ENCODE results near the gene IFNL1.
"Not testable (repeated sequence)": the region's sequence is repeated elsewhere in the genome, so short reads cannot be mapped to it uniquely, and the experiment has no call there.

IFNL1 gene

DNA sequence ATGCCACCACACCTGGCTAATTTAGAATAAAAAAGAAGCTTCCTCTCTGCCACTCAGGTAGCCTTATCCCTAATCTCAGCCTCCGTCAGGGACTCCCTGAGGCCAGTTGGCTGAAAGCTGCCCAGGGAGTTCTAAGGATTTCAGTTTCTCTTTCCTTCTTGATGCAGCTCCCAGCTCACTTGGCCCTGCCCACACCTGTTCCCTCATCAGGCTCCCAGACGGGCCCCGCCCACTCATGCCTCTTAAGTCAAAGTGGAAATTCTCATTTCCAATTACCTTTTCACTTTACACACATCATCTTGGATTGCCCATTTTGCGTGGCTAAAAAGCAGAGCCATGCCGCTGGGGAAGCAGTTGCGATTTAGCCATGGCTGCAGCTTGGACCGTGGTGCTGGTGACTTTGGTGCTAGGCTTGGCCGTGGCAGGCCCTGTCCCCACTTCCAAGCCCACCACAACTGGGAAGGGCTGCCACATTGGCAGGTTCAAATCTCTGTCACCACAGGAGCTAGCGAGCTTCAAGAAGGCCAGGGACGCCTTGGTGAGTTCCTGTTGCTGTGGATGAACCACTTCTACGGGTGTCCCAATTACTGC lies at the start of gene IFNL1:
Gene IFNL1 (plus strand): TSS at position 353 of the 591 bp plus-strand sequence. CDS start 15 bp downstream, at position 368.
- DNase-seq, result no peak

DNA sequence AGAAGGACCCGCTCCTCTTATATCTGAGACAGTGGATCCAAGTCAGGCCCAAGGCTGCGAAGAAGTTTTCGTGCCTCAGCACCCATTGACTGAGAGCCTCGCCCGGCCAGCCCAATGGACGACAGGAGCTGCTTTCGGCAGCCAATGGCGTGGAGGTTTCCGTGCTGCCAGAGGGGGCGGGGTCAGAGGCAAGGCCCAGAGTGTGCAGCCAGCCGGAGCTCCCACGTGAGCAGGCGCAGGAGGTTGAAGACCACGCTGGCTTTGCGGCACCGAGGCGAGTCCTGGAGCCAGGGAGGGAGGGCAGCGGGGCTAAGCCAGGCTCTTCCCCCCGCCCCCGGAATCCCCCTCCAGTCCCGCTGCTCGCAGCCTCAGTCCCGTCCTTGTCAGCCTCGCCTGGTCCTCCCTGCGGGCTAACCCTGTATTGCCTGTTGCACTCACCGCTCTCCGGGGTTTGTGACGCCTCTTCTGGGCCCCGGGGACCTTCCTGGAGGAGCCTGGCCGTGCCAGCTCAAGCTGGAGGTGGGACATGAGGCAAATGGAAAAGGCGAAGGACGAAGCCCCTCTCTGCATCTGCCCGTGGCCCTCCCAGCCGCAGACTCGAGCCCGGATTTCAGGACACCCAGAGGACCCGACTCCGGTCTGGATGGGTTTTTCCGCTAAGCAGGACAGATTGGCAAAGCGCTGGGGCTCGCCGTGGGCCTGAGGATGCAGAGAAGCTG lies 49.1 kb upstream of the IFNL1 start:
- DNase-seq, result peak; percentile 54

DNA sequence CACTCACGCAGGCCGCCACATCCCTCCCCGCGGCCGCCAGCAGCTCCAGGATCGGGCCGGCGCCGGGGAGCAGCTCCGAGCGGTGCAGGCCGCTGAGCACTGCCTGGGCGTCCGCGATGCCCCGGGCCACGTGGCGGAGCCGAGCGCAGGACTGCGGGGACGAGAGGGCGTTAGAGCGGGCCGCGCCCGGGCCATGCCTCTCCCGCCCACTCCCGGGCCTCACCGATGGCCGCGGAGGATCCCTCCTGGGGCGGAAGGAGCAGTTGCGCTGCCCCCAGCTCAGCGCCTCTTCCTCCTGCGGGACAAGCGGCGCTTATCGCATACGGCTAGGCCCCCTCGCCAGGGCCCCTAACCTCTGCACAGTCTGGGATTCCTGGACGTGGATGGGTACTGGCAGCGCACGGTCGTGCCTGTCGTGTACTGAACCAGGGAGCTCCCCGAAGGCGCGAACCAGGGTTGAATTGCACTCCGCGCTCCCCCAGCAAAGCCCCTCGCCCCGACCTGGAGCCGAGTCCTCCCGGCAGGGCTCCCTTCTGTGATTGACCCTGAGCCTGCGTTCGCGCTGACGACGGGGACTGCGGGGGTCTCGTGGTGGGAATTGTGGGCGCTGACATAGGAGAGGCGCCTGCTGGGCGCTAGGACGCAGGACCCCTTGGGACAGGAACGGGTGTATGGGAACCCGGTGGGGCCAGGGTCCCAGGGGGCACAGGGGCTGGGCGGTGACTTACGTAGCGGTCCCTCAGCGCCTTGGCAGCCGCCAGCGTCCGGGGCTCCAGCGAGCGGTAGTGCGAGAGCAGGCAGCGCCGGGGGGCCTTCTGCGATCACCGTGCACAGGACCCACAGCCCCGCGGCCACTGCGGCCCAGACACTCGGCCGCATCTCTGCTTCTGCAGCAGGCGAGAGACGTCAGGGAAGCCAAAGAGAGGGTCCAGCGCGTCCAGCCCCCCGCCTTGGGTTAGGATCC lies 48.2 kb upstream of the IFNL1 start:
- DNase-seq, result peak; percentile 21

DNA sequence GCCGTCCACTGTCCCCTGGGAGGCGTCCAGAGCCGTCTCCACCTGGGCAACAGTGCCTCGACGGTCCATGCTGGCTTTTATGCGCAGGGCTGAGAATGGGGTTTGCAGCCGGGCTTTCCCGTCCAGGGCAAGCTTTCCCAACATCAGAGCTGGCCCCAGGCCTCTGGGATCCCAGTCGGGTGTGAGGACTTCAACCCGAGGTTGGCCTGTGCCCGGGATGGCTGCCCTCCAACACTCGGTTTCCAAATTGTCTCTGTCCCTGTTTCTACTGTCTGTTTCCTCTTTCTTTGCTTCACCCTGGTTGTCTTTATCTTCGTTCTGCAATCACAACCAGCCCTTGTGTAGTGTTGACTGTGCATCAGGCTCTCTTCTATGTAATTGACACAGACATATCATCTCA lies 47.4 kb upstream of the IFNL1 start, which contains the start of gene IFNL4:
Gene IFNL4 (minus strand): TSS at position 51 of the 400 bp plus-strand sequence.
- no peak for DNase-seq

DNA sequence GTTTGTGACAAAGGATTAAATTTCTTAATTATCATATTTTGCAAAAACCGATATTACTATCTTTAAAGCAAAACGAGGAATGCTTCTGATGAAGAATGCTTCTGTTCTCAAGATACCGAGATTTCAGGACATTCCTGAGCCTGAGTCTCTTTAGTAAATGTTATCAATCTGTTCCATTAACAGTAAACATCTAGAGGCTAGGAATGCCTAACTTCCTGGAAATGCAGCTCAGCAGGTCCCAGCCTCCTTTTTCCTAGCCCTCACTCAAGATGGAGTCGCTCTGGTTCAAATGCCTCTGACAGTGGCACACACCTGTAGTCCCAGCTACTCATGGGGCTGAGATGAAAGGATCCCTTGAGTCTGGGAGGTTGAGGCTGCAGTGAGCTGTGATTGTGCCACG lies 45.1 kb upstream of the IFNL1 start:
- no peak for DNase-seq

DNA sequence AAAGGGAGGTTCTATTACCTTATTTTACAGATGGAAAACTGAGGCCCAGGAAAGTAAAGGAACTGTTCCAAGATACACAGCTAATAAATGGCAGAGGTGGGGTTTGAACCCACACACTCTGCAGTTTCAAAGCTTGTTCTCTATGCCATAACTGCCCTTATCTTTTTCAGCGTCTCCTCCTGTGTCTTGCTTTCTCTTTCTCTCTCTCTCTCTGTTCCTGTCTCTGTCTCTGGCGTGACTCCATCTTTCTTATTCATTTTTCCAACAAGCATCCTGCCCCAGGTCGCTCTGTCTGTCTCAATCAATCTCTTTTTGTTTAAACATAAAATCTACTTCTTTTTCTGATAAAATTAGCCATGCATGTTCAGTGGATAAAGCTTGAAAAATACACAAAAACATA lies 44.4 kb upstream of the IFNL1 start:
- no peak for DNase-seq

DNA sequence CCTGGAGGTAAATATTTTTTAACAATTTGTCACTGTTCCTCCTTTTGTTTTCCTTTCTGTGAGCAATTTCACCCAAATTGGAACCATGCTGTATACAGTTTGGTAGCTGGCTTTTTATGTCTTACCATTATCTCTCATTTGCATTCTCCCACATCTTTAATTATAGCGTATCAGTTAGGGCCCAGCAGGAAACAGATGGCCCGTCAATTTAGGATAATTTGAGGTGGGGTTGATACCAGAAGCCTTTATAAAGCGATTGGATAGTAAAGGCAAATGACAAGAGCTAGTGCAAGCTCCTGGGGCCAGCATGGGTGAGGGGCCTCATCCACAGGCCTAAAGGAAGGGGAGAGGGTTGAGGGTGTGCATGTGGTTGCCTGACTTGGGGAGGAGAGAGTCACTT lies 43.7 kb upstream of the IFNL1 start:
- DNase-seq, result no peak

DNA sequence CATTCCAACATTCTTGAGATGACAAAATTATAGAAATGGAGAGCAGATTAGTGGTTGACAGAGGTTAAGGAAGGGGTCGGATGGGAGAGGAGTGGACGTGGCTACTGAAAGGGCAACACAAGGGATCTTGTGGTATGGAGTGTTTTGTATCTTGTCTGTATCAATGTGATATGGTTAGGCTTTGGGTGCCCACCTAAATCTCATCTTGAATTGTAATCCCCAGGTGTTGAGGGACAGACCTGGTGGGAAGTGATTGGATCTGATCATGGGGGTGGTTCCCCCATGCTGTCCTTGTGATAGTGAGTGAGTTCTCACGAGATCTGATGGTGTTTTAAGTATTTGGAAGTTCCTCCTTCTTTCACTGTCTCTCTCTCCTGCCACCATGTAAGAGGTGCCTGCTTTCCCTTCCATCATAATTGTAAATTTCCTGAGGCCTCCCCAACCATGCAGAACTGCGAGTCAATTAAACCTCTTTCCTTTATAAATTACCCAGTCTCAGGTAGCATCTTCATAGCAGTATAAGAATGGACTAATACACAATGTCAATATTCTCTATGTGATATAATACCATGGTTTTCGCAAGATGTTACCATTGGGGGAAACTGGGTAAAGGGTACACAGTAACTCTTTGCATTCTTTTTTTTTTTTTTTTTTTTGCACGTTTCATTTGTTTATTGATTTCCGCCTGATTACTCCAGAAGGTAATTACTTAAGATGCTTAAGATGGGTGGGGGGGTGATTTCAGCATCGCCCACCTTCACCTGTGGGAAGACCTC lies 42.6 kb upstream of the IFNL1 start:
- DNase-seq, result no peak

DNA sequence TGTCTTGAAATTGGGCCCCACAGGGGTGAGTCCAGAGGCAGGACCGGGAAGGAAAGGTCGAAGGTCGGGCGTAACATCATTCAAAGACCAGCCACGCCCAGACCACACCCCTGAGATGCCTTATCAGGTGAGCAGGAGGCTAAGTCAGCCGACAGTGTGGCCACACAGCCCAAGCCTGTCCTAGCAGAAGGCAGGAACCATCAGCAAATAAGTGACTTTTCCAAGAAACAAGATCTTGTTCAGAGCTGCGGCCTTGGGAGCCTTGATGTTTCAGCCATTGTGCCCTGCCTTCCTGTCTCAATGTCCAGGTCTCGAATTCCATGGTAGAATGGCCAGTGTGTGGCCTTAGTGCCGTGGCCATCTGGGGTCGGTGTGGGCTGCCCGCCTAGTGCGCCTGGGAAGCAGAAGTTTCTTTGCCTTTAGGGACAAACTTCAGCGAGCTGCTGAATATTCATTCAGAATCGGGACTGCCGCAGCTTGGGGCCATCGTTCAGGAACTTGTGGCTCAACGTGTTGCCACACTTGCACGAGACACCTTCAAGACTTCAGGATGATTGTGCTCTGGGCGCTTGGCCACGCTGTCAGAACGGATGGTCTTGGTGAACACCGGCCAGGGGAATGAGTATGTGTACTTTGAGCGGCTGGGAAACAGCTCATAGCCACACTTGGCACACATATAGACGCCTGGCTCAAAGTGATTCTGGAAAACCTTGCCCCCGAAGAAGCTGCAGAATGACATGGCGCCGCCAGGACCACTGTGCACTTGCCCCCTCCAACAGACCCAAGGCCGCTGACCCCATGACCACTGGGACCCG lies 41.5 kb upstream of the IFNL1 start:
- DNase-seq, result no peak

DNA sequence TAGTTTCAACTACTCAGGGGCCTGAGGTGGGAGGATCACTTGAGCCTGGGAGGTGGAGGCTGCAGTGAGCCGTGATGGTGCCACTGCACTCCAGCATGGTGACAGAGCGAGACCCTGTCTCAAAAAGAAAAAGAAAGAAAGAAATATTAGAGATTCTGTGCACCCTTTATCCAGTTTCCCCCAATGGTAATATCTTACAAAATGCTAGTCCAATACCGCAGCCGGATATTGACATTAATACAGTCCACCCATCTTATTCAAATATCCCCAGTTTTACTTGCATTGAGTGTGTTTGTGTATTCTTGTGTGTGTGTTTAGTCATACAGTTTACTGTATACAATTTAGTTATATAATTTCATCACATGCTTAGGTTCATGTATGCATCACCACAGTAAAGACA lies 39.0 kb upstream of the IFNL1 start:
- DNase-seq, result no peak

DNA sequence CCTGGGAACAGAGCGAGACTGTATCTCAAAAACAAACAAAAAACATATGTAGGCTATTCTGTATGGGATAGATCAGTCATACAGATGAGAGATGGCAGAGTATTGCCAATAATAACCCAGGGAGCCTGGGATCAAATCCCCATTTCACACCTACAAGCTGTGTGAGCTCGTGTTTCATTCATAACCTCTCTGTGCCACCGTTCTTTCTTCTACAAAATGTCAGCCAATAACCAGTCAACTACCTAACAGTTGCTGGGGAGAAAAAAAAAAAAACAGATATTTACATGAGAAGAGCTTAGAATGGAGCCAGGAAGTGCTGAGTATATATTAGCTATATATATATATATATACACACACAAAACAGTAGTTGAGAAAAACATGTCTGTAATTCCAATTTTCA lies 34.5 kb upstream of the IFNL1 start:
- DNase-seq, result no peak

DNA sequence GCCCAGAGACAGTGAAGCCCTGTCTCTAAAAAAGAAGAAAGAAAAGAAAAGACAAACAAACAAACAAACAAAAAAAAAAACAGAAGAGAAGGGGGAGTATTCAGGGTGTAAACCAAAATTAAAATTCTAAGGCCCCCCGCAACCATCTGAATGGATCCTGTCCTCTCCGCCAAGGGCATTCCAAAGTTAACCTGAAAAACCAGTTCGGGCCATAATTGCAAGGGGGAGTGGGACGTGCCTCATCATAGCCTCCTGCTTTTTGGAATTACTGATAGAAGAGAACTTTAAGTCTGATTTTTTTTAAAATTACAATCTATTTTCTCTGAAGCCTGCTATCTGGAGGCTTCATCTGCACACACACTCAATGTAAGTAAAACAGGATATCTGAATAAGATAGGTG lies 33.7 kb upstream of the IFNL1 start:
- DNase-seq, result no peak

DNA sequence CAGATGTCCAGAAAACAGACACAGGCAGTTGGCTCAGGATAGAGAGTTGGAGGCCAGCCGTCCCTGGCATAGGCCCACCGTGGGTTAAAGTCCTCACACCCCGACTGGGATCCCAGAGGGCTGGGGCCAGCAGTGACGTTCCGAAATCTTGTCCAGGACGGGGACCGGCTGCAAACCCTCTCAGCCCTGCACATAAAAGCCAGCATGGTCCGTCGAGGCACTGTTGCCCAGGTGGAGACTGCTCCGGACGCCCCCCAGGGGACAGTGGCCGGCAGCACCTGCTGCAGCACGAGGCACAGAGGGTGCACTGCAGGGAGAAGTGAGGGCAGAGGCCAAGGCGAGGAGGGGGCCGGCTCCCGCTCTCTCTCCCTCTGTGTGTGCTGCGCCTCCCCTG lies 32.3 kb upstream of the IFNL1 start:
- no peak for DNase-seq

DNA sequence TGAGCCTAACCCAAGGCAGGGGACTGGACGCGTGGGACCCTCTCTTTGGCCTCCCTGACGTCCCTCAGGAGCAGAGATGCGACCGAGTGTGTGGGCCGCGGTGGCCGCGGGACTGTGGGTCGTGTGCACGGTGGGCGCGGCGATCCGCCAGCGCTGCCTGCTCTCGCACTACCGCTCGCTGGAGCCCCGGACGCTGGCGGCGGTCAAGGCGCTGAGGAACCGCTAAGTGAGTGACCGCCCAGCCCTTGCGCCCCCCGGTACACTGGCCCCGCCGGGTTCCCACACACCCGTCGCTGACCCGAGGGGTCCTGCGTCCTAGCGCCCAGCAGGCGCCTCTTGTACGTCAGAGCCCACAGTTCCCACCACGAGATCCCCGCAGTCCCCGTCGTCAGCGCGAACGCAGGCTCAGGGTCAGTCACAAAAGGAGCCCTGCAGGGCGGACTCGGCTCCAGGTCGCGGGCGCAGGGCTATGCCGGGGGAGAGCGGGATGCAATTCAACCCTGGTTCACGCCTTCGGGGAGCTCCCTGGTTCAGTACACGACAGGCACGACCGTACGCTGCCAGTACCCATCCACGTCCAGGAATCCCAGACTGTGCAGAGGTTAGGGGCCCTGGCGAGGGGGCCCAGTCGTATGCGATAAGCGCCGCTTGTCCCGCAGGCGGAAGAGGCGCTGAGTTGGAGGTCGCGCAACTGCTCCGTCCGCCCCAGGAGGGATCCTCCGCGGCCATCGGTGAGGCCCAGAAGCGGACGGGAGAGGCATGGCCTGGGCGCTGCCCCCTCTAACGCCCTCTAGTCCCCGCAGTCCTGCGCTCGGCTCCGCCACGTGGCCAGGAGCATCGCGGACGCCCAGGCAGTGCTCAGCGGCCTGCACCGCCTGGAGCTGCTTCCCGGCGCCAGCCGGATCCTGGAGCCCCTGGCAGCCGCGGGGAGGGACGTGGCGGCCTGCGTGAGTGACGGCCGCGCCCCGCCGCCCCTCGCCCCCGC lies 31.6 kb upstream of the IFNL1 start:
- DNase-seq, result no peak

DNA sequence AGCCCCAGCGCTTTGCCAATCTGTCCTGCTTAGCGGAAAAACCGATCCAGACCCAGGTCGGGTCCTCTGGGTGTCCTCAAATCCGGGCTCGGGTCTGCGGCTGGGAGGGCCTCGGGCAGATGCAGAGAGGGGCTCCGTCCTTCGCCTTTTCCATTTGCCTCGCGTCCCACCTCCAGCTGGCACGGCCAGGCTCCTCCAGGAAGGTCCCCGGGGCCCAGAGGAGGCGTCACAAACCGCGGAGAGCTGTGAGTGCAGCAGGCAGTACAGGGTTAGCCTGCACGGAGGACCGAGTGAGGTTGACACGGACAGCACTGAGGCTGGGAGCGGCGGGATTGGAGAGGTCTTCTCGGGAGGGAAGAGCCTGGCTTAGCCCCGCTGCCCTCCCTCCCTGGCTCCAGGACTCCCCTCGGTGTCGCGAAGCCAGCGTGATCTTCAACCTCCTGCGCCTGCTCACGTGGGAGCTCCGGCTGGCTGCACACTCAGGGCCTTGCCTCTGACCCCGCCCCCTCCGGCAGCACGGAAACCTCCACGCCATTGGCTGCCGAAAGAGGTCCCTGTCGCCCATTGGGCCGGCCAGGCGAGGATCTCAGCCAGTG lies 30.8 kb upstream of the IFNL1 start:
- DNase-seq, result peak; percentile 37

DNA sequence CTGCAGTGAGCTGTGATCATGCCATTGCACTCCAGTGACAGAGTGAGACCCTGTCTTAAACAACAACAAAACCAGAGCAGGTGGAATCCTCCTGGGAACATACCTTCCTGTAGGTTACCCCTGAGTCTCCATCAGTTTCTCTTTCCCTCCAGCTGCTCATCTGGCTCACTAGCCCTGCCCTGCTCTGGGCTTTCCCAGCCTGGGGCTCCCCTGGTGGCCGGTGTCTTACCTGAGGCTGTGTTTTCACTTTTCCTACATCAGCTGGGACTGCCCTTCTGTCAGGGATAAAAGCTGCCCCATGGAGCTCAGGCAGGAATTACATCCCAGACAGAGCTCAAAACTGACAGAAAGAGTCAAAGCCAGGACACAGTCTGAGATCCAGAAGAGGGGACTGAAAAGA lies 28.1 kb upstream of the IFNL1 start, which contains the start of gene IFNL2:
Gene IFNL2 (plus strand): TSS at position 312 of the 400 bp plus-strand sequence. CDS start 173 bp downstream, outside the sequence.
- not testable (repeated sequence) for DNase-seq

DNA sequence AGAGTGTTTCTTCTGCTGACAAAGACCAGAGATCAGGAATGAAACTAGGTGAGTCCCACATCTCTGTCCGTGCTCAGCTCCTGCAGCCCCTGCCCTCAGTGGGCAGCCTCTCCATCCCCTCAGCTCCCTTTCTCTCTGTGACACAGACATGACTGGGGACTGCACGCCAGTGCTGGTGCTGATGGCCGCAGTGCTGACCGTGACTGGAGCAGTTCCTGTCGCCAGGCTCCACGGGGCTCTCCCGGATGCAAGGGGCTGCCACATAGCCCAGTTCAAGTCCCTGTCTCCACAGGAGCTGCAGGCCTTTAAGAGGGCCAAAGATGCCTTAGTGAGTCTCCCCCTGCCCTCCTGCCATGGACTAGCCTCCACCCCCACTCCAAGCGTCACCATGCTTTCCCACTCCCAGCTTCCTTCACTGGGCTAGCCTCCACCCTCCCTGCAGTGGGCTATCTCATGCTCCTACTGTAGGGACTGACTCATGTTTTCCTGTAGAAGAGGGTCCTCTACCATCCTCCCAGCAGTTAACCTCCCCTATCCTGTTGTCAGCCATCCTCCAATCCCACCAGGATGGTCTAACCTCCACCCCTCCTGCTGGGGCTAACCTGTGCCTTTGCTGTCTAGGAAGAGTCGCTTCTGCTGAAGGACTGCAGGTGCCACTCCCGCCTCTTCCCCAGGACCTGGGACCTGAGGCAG lies 27.5 kb upstream of the IFNL1 start:
- not testable (repeated sequence) for DNase-seq

DNA sequence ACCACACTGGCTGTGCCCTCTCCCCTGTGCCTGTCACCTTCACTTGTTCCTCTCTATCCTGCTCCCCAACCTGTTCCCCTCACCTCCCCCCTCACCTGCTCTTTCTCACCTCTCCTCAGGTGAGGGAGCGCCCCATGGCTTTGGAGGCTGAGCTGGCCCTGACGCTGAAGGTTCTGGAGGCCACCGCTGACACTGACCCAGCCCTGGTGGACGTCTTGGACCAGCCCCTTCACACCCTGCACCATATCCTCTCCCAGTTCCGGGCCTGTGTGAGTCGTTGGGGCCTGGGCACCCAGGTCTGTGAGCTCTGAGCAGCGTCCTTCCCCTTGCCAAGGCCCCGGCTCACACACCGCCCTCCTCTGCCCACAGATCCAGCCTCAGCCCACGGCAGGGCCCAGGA lies 26.8 kb upstream of the IFNL1 start:
- not testable (repeated sequence) for DNase-seq
